ENCODE data around the gene UNC13B.

The UNC13B gene

DNA sequence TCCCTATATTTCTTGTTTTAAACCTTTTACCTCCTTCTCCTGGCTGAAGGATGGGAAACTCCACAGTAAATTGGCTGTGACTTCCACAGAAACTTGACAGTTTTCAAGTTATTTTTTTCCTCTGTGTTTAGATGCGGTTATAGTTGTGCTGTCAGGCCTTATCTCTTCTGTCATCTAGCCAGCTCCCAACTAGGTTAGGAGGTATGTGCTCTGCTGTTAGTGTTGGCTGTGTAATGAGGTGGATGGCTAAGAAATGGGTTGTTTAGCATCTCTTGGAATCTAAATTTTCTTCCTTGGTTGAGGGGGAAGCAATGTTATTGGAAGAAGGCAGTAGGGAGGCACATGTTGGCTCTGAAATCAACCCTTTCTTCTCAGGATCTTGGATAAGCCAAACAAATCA lies 178.2 kb downstream of the UNC13B start:
- H3K4me3 ChIP-seq (ENCODE audit: control insufficient read depth, low read depth, low read length): no peak overlapping the region
- TF ChIP-seq, protein P1, sequence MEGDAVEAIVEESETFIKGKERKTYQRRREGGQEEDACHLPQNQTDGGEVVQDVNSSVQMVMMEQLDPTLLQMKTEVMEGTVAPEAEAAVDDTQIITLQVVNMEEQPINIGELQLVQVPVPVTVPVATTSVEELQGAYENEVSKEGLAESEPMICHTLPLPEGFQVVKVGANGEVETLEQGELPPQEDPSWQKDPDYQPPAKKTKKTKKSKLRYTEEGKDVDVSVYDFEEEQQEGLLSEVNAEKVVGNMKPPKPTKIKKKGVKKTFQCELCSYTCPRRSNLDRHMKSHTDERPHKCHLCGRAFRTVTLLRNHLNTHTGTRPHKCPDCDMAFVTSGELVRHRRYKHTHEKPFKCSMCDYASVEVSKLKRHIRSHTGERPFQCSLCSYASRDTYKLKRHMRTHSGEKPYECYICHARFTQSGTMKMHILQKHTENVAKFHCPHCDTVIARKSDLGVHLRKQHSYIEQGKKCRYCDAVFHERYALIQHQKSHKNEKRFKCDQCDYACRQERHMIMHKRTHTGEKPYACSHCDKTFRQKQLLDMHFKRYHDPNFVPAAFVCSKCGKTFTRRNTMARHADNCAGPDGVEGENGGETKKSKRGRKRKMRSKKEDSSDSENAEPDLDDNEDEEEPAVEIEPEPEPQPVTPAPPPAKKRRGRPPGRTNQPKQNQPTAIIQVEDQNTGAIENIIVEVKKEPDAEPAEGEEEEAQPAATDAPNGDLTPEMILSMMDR (conservative IDR thresholded peaks at IDR 0.05; ENCODE audit: control insufficient read depth, insufficient read depth, low read depth, low read length): no peak
- no peak for DNase-seq (ENCODE audit: low read depth)

DNA sequence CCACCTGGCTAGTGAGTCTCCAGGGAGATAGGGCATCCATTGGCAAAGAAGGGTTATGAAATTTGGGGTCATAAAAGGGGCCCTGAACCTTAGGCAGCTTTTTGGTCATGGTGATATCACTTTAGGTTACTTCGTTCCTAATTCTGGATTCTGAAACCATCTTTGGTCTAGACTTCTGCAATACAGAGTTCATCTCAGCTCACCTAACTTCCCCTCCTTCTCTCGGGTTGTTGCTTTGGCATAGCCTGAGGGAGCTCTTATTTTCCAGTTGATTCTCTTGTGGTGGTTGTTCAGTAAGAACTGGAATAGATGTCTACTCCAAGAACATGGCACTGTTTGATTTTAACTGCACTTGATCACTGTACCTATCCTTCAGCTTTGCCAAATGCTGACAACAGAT lies 179.2 kb downstream of the UNC13B start:
- H3K4me3 ChIP-seq (ENCODE audit: control insufficient read depth, low read depth, low read length): no peak overlapping the region
- TF ChIP-seq, protein P1 (conservative IDR thresholded peaks at IDR 0.05; ENCODE audit: control insufficient read depth, insufficient read depth, low read depth, low read length): no peak
- no peak for DNase-seq (ENCODE audit: low read depth)

- DNase-seq (ENCODE audit: low read depth): peak; percentile 87
- peak overlapping the region; percentile 29 for H3K4me3 ChIP-seq (ENCODE audit: control insufficient read depth, low read depth, low read length)
- TF ChIP-seq, protein P1 (conservative IDR thresholded peaks at IDR 0.05; ENCODE audit: control insufficient read depth, insufficient read depth, low read depth, low read length): no peak
Measured at GRCh38 chr9:35341585-35341984, 179.8 kb downstream of the UNC13B start.

DNA sequence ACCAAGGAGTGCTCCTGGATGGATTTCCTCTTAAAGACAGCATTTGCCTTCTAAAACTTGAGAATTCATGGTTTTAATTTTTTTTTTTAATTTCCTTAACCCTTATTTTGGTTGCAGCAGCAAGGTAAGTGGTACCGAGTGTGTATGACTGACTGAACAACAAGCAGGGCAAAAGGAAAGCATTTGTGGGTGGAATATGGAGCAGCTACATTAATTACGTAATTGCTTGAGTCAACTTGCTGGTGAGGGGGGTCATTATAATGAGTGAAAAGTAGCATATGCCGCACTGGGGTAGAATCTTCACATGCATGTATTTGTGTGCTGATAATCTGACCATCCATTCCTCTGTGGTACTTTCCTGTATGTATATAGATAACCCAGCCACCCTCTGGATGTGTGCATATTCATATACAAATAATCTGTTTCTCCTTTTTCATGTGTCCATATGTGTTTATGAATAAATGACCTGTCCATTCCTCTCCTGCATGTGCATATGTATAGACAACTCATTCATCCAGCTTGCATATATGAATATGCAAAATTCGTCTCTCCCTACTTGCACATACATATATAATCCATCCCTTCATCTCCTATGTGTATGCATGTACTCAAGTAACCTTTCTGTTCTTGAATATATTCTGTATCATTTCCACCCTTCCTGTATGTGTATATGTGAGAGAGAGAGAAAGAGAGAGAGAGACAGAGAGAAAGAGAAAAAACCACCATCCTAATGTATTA lies 180.6 kb downstream of the UNC13B start:
- TF ChIP-seq, protein P1 (conservative IDR thresholded peaks at IDR 0.05; ENCODE audit: control insufficient read depth, insufficient read depth, low read depth, low read length): no peak
- peak; percentile 65 for DNase-seq (ENCODE audit: low read depth)
- H3K4me3 ChIP-seq (ENCODE audit: control insufficient read depth, low read depth, low read length): peak overlapping the region; percentile 29

DNA sequence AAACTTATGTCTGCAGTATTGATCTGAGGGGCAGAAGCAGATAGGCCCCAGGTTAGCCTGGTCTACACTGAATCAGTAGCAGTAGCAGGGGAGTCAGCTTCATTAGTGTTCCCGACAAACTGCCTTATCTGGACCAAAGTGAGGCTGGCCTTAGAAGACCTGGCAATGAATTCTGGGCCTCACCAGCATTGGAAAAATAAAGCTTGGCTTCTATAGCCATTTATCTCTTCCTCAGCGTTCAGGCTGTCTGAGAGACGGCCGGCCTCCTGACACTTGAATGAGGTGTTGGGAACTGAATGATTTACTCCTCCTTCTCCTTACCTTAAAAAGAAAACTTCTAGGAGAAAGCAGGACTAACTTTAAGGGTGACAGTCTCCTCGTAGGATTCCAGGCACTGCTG lies 186.3 kb downstream of the UNC13B start:
- no peak for DNase-seq (ENCODE audit: low read depth)
- H3K4me3 ChIP-seq (ENCODE audit: control insufficient read depth, low read depth, low read length): no peak overlapping the region
- TF ChIP-seq, protein P1 (conservative IDR thresholded peaks at IDR 0.05; ENCODE audit: control insufficient read depth, insufficient read depth, low read depth, low read length): no peak

GRCh38 chr9:35349287-35349990 lies 187.6 kb downstream of the UNC13B start:
- TF ChIP-seq, protein P1 (conservative IDR thresholded peaks at IDR 0.05; ENCODE audit: control insufficient read depth, insufficient read depth, low read depth, low read length): no peak
- DNase-seq (ENCODE audit: low read depth): no peak
- no peak overlapping the region for H3K4me3 ChIP-seq (ENCODE audit: control insufficient read depth, low read depth, low read length)
